Tibial artery (tissue), 4 donors: ENCODE results near the gene UNK.
A peak's percentile ranks its signal among the peaks of the same experiment; 100 is the strongest.
"Not testable (repeated sequence)": the region's sequence is repeated elsewhere in the genome, so short reads cannot be mapped to it uniquely, and the experiment has no call there.

Experiments used
- DNase-seq, 2 donors: peaks; one replicate each; pipeline ENCODE4 v3.0.0-alpha.2; 2019
- H3K27ac ChIP-seq, 2 donors: fragments of 200-600 bp; sonication (generic) in 1 of 2; 1 replicate in 1 of 2; 2 replicates in 1 of 2; pipeline ENCODE4 v1.5.1; 2018 to 2019; ENCODE audit warnings: mild to moderate bottlenecking in 1 of 2
- H3K27me3 ChIP-seq, 2 donors: fragments of 200-600 bp; sonication (generic) in 1 of 2; one replicate each; pipeline versions ENCODE4 v1.5.1 to v1.6.0; 2016 to 2019
- H3K36me3 ChIP-seq, 3 donors: fragments of 200-600 bp; sonication (generic) in 2 of 3; one replicate each; pipeline ENCODE4 v1.5.1; 2016 to 2019; ENCODE audit warnings: mild to moderate bottlenecking in 2 of 3
- H3K4me1 ChIP-seq, 4 donors: fragments of 200-600 bp; sonication (generic) in 2 of 4; 1 replicate in 3 of 4; 2 replicates in 1 of 4; pipeline ENCODE4 v1.5.1; 2016 to 2019
- H3K4me3 ChIP-seq, 2 donors: fragments of 200-600 bp; sonication (generic) in 1 of 2; 1 replicate in 1 of 2; 2 replicates in 1 of 2; pipeline ENCODE4 v1.5.1; 2018 to 2019; ENCODE audit warnings: mild to moderate bottlenecking in 2 of 2
- H3K9me3 ChIP-seq, 3 donors: fragments of 200-600 bp; sonication (generic) in 1 of 3; one replicate each; pipeline ENCODE4 v1.5.1; 2016 to 2019
- intact Hi-C: fragments of 100-400 bp; cut with DNase I; formaldehyde crosslinking; loops from one replicate; pipeline ENCODE4 v1.15.0; 2023; ENCODE audit warnings: low total_unique reads
- TF ChIP-seq, protein P1 (sequence below), 2 experiments: fragments of 200-600 bp in 1 of 2; fragments of 450-650 bp in 1 of 2; IDR thresholded peaks; one replicate each; pipeline ENCODE4 v1.5.1; 2017 to 2019; ENCODE audit warnings: antibody characterized with exemption in 2 of 2, mild to moderate bottlenecking in 1 of 2, moderate library complexity in 1 of 2

The UNK gene

DNA sequence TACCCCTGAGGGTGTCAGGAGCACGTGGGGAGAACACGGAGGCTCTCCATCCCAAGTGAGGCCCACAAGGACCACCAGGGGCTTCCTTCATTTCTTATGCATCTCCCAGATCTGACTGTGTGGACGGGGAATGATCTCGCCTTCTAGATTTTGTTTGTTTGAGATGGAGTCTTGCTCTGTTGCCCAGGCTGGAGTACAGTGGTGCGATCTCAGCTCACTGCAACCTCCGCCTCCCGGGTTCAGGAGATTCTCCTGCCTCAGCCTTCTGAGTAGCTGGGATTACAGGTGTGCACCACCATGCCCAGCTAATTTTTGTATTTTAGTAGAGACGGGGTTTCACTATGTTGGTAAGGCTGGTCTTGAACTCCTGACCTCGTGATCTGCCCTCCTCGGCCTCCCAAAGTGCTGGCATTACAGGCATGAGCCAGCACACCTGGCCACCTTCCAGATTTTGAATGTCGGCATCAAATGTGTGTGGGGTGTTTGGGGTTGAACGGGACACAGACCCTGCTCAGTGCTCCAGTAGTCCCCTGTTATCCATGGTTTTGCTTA, 84.2 kb downstream of the UNK start:
- H3K36me3 ChIP-seq, H3K27me3 ChIP-seq, H3K9me3 ChIP-seq, DNase-seq, H3K4me3 ChIP-seq, intact Hi-C loops: not testable (repeated sequence)
- Histone ChIP-seq H3K27ac (peak overlapping the region; percentile 92 to 97), H3K4me1 (peaks cover 11 to 69% (median 56%) of the 10 kb centered on the region in 4 donors)

DNA sequence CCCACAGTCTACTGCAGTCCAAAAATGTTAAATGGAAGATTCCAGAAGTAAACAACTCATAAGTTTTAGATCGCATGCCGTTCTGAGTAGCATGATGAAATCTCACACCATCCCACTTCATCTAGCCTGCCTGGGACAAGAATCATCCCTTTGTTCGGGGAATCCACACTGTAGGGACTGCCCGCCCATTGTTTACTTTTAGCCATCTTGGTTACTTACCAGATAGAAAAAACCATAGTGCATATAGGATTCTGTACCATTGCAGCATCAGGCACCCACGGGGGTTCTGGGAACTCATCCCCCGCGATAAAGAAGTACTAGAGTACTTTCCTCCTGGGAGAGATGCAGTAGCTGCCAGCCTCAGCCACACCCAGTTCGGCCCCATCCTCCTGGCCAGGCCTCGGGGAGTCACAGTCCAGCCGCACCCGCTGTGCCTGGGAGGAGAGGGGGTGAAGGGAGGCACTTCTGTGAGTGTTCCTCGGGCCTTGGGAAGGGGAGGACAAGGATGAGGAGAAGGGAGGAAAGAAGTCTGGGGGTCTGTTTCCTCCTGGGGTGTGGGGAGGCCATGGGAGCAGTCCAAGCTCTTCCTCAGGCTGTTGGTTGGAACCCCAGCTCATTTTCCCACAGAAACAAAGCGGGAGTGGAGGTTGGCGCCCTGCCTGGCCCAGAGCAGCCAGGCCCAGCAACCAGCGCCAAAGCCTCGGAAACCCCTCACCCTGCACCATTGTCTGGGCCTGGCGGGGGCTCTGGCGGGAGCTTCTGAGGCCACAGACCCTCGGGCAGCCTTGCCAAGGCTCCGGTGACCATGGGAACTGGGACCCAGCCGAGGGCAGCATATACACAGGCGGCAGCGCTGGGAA, 84.9 kb downstream of the UNK start:
- TF ChIP-seq, protein P1, sequence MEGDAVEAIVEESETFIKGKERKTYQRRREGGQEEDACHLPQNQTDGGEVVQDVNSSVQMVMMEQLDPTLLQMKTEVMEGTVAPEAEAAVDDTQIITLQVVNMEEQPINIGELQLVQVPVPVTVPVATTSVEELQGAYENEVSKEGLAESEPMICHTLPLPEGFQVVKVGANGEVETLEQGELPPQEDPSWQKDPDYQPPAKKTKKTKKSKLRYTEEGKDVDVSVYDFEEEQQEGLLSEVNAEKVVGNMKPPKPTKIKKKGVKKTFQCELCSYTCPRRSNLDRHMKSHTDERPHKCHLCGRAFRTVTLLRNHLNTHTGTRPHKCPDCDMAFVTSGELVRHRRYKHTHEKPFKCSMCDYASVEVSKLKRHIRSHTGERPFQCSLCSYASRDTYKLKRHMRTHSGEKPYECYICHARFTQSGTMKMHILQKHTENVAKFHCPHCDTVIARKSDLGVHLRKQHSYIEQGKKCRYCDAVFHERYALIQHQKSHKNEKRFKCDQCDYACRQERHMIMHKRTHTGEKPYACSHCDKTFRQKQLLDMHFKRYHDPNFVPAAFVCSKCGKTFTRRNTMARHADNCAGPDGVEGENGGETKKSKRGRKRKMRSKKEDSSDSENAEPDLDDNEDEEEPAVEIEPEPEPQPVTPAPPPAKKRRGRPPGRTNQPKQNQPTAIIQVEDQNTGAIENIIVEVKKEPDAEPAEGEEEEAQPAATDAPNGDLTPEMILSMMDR (IDR thresholded peaks at IDR 0.05): no peak
- Histone ChIP-seq H3K36me3 (peaks cover 3 to 9% (median 9%) of the 10 kb centered on the region in 3 donors), H3K4me1 (peaks cover 11 to 71% (median 58%) of the 10 kb centered on the region in 4 donors), H3K4me3 (peak overlapping the region; percentile 32 to 38), H3K27ac (peak overlapping the region; percentile 92 to 97), H3K9me3 (no peaks in the 10 kb centered on the region), H3K27me3 (no peaks in the 10 kb centered on the region)
- DNase-seq: peak; percentile 78 to 88
- intact Hi-C loops: no loop called here

DNA sequence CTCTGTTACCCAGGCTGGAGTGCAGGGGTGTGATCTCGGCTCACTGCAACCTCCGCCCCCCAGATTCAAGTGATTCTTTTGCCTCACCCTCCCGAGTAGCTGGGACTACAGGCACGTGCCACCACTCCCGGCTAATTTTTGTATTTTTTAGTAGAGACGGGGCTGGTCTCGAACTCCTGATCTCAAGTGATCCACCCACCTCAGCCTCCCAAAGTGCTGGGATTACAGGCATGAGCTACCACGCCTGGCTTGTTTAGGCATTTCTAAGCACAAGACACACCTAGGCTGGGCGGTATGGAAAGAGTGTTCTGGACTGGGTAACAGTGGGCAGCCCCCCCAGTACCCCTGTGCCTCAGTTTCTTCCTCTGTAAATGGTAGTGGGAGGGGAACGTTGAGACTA, 85.6 kb downstream of the UNK start:
- H3K4me3 ChIP-seq: peak overlapping the region; percentile 32 to 38
- H3K27me3 ChIP-seq, H3K9me3 ChIP-seq, intact Hi-C loops, DNase-seq: not testable (repeated sequence)
- H3K4me1 ChIP-seq: peaks cover 17 to 71% (median 63%) of the 10 kb centered on the region in 4 donors
- peaks cover 9 to 16% (median 16%) of the 10 kb centered on the region in 3 donors for H3K36me3 ChIP-seq
- peak overlapping the region; percentile 92 to 97 for H3K27ac ChIP-seq

DNA sequence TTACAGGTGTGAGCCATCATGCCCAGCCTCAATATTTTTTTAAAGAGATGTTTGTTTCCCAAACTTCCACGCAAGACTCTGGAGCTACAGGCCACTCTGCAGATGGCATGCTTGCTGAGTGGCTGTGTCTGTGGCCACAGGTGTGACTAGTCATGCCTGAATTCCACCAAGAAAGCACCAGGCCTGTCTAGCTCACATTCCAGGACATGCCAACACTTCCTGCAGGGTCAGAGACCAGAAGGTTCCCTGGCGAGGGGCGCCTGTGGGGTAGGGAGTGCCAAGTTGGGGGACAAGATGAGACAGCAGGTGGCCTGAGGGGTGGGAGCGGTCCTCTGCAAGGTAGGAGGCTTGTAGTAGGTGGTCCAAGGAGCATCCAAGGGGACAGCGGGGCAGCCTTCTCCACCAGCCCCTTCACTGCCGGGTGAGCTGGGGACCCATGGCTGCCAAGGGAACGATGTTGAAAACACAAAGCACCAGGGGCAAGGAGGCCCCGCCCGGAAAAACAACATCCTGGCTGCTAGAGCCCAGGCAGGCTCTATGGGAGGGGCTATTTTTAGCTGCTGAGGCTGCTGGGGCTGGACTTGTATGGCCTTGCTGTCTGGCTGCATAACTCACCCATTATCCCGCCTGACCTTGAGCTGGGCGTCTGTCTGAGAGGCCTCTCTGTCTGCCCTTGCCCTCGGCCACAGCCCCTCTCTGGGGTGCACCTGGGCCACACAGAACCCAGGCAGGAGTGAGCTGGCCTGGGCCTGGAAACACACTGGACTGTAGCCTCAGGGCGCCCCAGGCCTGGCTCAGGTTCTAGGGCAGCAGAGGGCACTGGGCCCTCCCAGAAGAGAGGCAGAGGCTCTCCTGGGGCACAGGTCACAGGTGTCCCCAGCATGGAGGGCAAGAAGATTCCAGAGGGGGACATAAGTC, 88.1 kb downstream of the UNK start:
- intact Hi-C loops: no loop called here
- H3K36me3 ChIP-seq: peaks cover 9 to 25% (median 21%) of the 10 kb centered on the region in 3 donors
- no peaks in the 10 kb centered on the region for H3K9me3 ChIP-seq
- TF ChIP-seq, protein P1 (IDR thresholded peaks at IDR 0.05): no peak
- H3K27ac ChIP-seq: peak overlapping the region; percentile 87 to 97
- DNase-seq: peak; percentile 92 to 96
- peaks cover 23 to 89% (median 81%) of the 10 kb centered on the region in 4 donors for H3K4me1 ChIP-seq
- H3K27me3 ChIP-seq: no peaks in the 10 kb centered on the region
- H3K4me3 ChIP-seq: peak overlapping the region in 1 of 2 donors; percentile 20

DNA sequence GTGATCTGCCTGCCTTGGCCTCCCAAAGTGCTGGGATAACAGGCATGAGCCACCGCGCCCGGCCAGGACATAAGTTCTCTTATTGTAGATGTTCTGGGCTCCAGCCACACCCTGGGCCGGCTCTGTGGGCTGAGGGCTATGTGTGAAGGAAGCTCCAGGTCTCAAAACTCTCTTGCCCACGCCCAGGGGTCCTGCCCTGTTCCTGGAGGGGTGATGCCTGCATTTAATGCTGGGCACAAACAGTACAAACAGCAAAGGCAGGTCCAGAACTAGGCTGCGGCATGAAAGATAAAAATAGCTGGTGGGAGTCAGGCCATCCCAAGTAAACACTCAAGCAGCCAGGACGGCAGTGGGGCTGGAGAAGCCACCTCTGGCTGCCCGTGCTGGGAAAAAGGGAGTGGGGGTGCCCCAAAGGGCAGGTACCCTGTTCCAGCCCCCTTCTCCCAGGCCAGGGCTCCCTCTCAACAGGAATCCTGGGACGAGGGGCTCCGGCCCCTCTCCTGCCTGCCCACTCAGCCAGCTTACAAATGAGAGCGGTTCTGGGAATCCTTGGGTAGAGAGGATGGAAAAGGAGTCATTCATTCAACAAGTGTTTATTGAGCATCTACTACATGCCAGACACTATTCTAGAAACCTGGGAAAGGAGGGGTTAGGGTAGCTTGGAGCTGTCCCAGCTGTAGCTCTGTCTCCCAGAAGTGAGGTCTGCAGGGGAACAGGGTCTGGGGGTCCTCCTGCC, 89.1 kb downstream of the UNK start:
- Histone ChIP-seq H3K4me1 (peaks cover 23 to 84% (median 77%) of the 10 kb centered on the region in 4 donors), H3K27ac (peak overlapping the region; percentile 87 to 97), H3K9me3 (no peaks in the 10 kb centered on the region), H3K36me3 (peaks cover 9 to 25% (median 21%) of the 10 kb centered on the region in 3 donors), H3K4me3 (no peak overlapping the region), H3K27me3 (no peaks in the 10 kb centered on the region)
- TF ChIP-seq, protein P1 (IDR thresholded peaks at IDR 0.05): no peak
- DNase-seq: peak; percentile 46 to 88
- intact Hi-C loops: no loop called here
